ENCODE results near the gene PPP1CA. TPM values are rescaled to one million over a fixed set of nuclear protein-coding genes. Genes with fewer than 3 reads are reported as not detected.

PPP1CA gene
- total and polyA plus RNA-seq, 2 donors (not counting 1 experiment from before 2014, with no cell fraction given) = 218 to 251 TPM

DNA sequence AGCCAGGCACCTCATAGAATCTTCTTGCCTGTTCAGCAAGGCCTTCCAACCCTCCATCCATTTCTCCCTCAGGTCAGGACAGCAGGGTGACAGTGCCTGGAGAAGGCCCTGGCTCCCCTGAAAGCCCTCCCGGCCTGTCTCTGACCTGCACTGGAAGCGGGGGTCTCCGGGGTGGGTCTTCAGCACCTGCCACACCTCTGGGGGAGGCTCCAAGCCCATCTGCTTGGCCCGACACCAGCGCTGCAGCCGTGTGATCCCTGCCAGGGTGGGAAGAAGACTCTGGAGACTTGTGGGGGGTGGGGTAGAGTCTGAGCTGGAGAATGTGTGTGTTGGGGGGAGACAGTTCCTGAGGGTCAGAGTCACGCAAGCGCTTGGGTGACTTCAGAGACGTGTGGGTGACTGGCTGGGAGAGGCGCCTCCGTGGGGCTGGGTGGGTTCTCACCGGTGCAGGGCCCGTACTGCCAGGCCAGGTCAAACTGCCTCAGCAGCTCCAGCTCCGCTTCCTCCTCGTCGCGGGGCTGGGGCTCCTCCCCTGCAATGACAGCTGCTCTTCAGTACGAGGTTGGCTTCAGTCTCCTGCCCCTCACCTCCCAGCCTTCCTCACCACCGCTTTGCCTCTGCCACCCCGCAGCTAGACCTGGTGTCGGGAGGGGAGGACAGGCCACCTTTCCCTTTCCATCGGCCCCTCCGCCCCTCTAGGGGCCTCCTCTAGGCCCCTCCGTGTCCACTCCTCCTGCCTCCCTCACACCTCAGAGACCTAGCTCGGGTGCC is 48.9 kb downstream of the PPP1CA start:
- TF ChIP-seq, protein P1, sequence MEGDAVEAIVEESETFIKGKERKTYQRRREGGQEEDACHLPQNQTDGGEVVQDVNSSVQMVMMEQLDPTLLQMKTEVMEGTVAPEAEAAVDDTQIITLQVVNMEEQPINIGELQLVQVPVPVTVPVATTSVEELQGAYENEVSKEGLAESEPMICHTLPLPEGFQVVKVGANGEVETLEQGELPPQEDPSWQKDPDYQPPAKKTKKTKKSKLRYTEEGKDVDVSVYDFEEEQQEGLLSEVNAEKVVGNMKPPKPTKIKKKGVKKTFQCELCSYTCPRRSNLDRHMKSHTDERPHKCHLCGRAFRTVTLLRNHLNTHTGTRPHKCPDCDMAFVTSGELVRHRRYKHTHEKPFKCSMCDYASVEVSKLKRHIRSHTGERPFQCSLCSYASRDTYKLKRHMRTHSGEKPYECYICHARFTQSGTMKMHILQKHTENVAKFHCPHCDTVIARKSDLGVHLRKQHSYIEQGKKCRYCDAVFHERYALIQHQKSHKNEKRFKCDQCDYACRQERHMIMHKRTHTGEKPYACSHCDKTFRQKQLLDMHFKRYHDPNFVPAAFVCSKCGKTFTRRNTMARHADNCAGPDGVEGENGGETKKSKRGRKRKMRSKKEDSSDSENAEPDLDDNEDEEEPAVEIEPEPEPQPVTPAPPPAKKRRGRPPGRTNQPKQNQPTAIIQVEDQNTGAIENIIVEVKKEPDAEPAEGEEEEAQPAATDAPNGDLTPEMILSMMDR (IDR thresholded peaks at IDR 0.05) = no peak
- no peak for TF ChIP-seq EZH2 (IDR thresholded peaks at IDR 0.05; ENCODE audit: borderline replicate concordance, insufficient read depth, low read depth, low read length, poor library complexity, severe bottlenecking)
- Histone ChIP-seq H3K4me3 (ENCODE audit: control extremely low read depth in 1 of 5, extremely low read depth in 1 of 5, insufficient read depth in 1 of 5, low read depth in 2 of 5, low read length in 4 of 5) (peak overlapping the region; percentile 60 to 99 (median 83)), H3K9me3 (ENCODE audit: control extremely low read depth in 1 of 3, control insufficient read depth in 2 of 3, insufficient read depth in 1 of 3, low read length in 2 of 3) (no peaks in the 10 kb centered on the region), H4K20me1 (ENCODE audit: control insufficient read depth, insufficient read depth, low read length, poor library complexity, severe bottlenecking) (peaks cover 20% of the 10 kb centered on the region), H3K4me1 (ENCODE audit: control insufficient read depth in 2 of 2, insufficient read depth in 2 of 2, low read length in 2 of 2) (peaks cover 81 to 90% of the 10 kb centered on the region in 2 donors), H3K79me2 (ENCODE audit: control insufficient read depth, insufficient read depth, low read length) (peaks cover 67% of the 10 kb centered on the region), H3K9ac (ENCODE audit: low read length) (peak overlapping the region; percentile 78), H3K27ac (ENCODE audit: low read length in 2 of 2) (peak overlapping the region; percentile 94 to 96), H3K4me2 (replicated peaks; ENCODE audit: low read depth, low read length, poor library complexity, severe bottlenecking) (peak overlapping the region; percentile 97), H3K27me3 (replicated peaks in 1 of 4; ENCODE audit: control extremely low read depth in 1 of 4, control insufficient read depth in 3 of 4, insufficient read depth in 4 of 4, low read length in 3 of 4) (no peaks in the 10 kb centered on the region), H2AFZ (ENCODE audit: insufficient read depth, low read depth, low read length, poor library complexity, severe bottlenecking) (peak overlapping the region; percentile 75), H3K36me3 (replicated peaks in 1 of 2; ENCODE audit: control extremely low read depth in 1 of 2, control insufficient read depth in 1 of 2, extremely low read depth in 1 of 2, insufficient read depth in 2 of 2, low read length in 1 of 2) (peaks cover 0 to 9% of the 10 kb centered on the region in 2 experiments)
- Mint-ChIP-seq H3K27me3 (no peaks in the 10 kb centered on the region), H3K27ac (peak overlapping the region; percentile 100), H3K4me1 (peaks cover 87% of the 10 kb centered on the region), H3K9me3 (ENCODE audit: insufficient read depth) (no peaks in the 10 kb centered on the region), H3K4me3 (peak overlapping the region; percentile 96)
- POLR2A ChIA-PET = interaction anchor here (0.6 to 9.0 kb wide), 33 partner anchors 8 to 235 kb away, joined by 3 to 323 read pairs (median 5); partner anchors contain the start of genes AIP, ANKRD13D, CDK2AP2 and CLCF1
- CTCF ChIA-PET = interaction anchor here (0.6 to 42.2 kb wide), 17 partner anchors 2 to 271 kb away, joined by 3 to 2379 read pairs (median 5); partner anchors contain the start of genes ANKRD13D, CLCF1, POLD4 and PPP1CA
- ATAC-seq (ENCODE audit: low read depth) = peak; percentile 29
- DNase-seq = peak; percentile 90
- WGBS (ENCODE audit: insufficient coverage) = 5% methylated on average over 25 of the region's 25 CpGs
- intact Hi-C loops (cut with micrococcal nuclease) = loop anchor here (1.0 to 10.0 kb wide), 5 partner anchors 7 to 452 kb away; partner anchors contain the start of genes CDK2AP2 and CLCF1

All from B cell (primary cell).